ENCODE measurements around the gene GTF3C1. TPM values are rescaled to one million over a fixed set of nuclear protein-coding genes. Genes with fewer than 3 reads are reported as not detected.

The GTF3C1 gene
- total RNA-seq, 4 donors from 2014 or later = 29.4 to 52.7 (median 44.4) TPM

GRCh38 chr16:27417047-27417671 lies 132.6 kb downstream of the GTF3C1 start:
- TF ChIP-seq CTCF (IDR thresholded peaks at IDR 0.05; ENCODE audit: low read depth) = no peak

- TF ChIP-seq CTCF (IDR thresholded peaks at IDR 0.05; ENCODE audit: low read depth) = no peak
These were observed 134.8 kb downstream of the GTF3C1 start for GRCh38 chr16:27414788-27415431.

- TF ChIP-seq CTCF (IDR thresholded peaks at IDR 0.05; ENCODE audit: low read depth) = no peak
These were observed 135.8 kb downstream of the GTF3C1 start for GRCh38 chr16:27413956-27414355.

- TF ChIP-seq CTCF (IDR thresholded peaks at IDR 0.05; ENCODE audit: low read depth) = no peak
These were observed 139.0 kb downstream of the GTF3C1 start for GRCh38 chr16:27410761-27411160.

Other genes starting within 250 kb of the GTF3C1 start
- gene IL4R, start 235.9 kb downstream of the GTF3C1 start, total RNA-seq = 10 to 100 TPM; 14.7 to 37.3 (median 30.4) TPM
- under 1 TPM in 1 of 4 donors, not detected in 3; 0.51 TPM for gene IL21R, start 147.7 kb downstream of the GTF3C1 start, total RNA-seq
- gene KATNIP, start 231 bp upstream of the GTF3C1 start, total RNA-seq = 10 to 100 TPM; 13.0 to 22.9 (median 15.8) TPM

Measured in subcutaneous adipose tissue (tissue), 4 donors.